GM19328 (cell line): ENCODE data around the gene C22orf42.
"Not testable (repeated sequence)": the region's sequence is repeated elsewhere in the genome, so short reads cannot be mapped to it uniquely, and the experiment has no call there.

ENCODE experiments used
- ATAC-seq: cut with Tn5 transposase; IDR thresholded peaks from one replicate; pipeline ENCODE4 v1.9.1; 2021; ENCODE audit warnings: mild to moderate bottlenecking, moderate library complexity; ENCODE audit not compliant: unreplicated experiment

C22orf42 gene

DNA sequence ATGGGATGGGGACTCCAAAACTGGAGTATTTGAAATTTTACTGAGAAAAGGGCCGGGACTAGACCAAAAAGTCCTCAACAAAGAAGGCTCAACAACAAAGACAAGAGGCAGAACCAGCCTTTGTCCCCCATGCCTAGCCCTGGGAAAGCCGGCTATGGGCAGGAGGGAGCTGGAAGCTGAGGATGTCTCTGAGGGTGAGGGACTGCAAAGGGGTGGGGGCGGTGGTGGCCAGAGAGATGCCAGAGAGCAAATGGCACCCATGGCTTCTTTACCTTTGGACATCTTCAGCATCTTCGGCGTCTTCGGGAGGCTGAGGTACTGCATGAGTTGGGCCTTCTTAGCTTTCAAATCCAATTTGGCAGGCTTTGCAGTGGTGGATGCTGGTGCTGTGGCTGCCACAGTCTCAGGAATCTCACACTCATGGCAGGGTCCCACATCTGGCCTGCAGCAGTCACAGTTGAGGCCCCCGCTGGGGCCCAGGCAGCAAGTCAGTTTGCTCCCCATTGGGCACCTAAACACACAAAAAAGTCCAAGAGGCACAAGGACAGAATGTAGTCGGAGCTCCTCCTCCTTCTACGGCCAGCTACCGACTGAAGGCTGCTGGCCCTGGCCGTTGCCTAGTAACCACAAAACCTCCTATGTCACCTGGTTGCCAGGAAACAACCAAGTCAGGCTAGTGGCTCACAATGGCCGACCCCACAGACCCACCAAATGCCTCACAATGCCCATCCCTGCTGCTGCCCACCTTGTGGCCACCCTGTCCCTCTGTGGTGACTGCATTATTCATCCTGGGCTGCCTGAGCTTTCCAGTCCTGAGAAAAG lies at the start of gene C22orf42:
C22orf42 (minus strand) TSS at position 592 of the 822 bp plus-strand sequence; CDS start at position 504, 88 bp downstream.
- no peak for ATAC-seq

DNA sequence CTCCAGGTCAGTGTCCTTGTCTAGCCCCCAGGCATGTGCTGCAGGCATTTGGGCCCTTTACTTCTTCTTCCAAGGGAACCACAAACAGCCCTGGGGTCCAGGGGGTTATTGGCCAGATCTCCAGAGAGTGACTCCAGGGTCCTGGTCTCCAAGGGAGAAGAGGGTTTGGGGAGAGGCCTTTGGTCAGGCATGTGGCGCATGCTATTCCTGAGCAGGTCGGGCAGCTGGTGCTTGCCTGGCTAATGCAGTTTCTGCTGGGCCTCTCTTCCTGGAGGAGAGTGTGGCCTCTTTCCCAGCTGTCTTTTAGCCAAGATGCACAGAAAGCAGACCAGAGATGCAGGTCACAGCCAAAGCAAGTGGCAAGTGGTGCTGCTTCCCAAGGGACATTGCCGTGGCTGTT lies 49.6 kb upstream of the C22orf42 start:
- no peak for ATAC-seq

- ATAC-seq = no peak
Measured at GRCh38 chr22:32207971-32208480, 48.9 kb upstream of the C22orf42 start.

- ATAC-seq = no peak
Measured at GRCh38 chr22:32206774-32207758, 48.0 kb upstream of the C22orf42 start.

DNA sequence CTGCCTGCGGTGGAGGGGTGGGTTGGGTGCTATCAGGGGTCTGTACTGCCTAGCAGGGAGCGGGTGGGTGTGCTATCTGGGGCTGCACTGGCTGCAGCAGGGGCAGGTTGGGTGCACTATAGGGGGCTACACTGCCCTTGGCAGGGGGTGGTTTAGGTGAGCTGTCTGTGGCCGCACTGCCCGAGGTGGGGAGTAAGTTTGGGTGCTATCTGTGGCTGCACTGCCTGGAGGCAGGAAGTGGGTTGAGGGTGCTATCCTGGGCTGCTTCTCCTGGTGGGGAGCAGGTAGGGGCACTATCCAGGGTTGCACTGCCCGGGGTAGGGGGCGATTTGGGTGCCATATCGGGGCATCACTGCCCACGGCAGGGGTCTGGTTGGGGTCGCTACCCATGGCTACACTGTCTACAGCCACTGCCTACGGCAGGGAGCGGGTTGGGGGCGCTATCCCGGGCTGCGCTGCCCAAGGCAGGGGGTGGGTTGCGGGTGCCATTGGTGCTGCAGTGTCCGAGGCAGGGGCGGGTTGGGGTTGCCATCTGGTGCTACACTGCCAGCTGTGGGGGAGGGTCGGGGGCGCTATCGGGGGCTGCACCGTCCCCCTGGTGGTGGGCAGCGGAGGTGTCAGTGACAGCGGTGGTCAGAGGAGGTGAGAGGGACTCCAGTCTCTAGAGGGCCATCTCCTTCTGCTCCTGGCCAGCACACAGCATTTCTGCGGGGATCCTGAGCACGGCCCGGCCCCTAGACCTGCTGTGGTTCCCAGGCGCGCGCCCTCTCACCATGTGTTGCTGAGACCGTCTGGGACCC lies 47.1 kb upstream of the C22orf42 start:
- no peak for ATAC-seq

DNA sequence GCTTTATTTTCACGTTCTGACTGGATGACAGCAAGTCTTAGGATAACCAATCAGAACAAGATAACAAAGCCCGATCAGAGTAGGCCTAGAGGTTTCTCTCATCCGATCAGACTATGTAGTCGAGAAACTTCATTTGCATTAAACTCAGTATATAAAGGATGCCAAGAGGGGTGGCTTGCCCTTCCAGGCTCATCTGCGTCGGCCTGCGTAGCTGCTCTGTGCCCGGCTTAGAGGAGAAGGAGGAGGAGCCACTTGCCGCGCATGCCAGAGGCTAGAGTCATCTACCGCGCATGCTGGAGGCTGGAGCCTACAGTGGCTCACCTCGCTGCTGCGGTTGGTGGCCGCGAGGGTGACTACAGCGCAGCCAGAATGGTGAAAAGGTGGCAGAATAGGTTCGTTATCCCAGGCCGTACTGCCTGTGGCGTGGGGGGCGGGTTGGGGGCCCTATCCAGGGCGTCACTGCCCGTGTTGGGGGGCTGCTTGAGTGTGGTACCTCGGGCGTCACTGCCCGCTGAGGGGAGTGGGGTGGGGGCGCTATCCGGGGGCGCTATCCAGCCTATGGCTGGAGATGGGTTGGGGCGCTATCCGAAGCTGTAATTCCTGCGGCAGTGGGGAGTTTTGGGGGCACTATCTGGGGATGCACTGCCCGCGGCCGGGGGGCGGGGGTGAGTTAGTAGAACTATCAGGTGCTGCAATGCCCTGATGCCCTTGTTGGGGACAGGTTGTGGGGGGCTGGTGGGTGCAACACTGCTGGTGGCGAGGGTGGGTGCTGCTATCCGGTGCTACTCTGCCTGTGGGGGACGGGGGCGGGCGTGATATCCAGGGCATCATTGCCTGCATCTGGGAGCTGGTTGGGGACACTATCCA lies 46.0 kb upstream of the C22orf42 start, which contains the start of gene RFPL2:
RFPL2 (minus strand) TSS at position 218 of the 867 bp plus-strand sequence. CDS start 2,622 bp downstream, outside the sequence.
- no peak for ATAC-seq

- no peak for ATAC-seq
Measured at GRCh38 chr22:32204040-32204855, 45.1 kb upstream of the C22orf42 start.

DNA sequence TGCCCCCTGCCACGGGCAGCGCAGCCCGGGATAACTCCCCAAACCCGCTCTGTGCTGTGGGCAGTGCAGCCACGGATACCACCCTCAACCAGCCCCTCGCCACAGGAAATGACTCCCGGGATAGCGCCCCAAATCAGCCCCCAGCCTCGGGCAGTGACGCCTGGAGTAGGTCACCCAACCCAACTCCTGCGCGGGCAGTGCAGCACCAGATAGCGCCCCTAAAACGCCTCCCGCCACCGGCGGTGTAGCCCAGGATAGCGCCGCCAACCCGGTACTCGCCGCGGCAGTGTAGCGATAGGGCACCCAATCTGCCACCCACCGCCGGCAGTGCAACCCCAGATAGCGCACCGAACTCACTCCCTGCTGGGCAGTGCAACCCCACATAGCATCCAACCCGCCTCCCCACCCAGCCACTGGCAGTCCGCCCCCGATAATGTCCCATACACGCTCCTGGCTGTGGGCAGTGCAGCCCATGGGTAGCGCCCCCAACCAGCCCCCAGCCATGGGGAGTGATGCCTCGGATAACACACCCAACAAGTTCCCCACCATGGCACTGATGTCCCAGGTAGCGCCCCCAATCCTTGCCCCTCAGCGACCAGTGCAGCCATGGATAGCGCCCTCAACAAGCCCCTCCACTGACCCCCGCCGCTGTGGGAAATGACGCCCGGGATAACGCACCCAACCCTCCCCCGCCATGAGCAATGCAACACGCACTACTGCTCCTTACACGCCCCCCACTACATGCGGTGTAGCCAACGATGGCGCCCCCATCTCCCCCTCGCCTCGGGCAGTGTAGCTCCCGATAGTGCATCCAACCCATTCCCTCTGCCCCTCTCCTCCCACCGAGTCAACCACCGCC lies 44.3 kb upstream of the C22orf42 start:
- ATAC-seq = no peak

- ATAC-seq = no peak
Measured at GRCh38 chr22:32202539-32203180, 43.6 kb upstream of the C22orf42 start.

- no peak for ATAC-seq
Measured at GRCh38 chr22:32202161-32202538, 43.0 kb upstream of the C22orf42 start.

DNA sequence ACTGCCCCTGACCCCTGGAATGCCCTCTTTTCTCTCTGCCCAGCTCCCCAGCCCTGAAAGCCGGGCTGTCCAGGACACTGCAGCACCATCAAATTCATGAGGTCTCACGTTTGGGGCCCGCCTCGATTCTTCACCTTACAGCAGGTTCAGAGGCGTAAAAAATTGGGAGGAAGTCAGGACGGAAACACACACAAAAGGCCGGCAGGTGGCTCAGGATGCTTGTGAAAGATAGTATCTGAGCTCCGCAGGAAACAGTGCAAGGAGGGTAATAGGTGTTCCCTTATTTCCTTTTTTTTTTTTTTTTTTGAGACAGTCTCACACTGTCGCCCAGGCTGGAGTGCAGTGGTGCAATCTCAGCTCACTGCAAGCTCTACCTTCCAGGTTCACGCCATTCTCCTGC lies 41.6 kb upstream of the C22orf42 start:
- ATAC-seq = no peak

GRCh38 chr22:32199961-32200360 lies 40.9 kb upstream of the C22orf42 start:
- ATAC-seq = no peak

GRCh38 chr22:32199341-32199740 lies 40.2 kb upstream of the C22orf42 start:
- ATAC-seq = no peak

GRCh38 chr22:32197553-32198226 lies 38.6 kb upstream of the C22orf42 start:
- not testable (repeated sequence) for ATAC-seq

- ATAC-seq = not testable (repeated sequence)
Measured at GRCh38 chr22:32195900-32196299, 36.8 kb upstream of the C22orf42 start.

- not testable (repeated sequence) for ATAC-seq
Measured at GRCh38 chr22:32193346-32193745, 34.2 kb upstream of the C22orf42 start.

DNA sequence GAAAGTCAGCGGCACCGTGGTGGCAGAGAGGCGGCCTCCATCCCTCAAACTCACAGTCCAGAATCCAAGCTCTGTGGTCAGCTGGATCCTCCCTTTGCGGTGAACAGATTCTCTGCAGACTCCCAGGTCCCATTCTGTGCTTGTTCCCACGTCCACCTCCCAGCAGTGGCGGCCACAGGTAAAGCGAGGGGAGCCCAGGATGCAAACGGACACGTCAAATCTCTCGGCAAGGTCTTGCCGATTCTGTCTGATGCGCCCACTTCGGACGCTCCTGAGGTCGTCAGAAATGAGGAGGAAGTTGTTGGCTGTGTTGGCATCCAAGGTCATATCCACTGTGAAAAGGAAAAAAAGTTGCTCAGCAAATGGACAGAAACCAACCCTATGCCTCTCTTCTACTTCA lies 31.9 kb upstream of the C22orf42 start:
- ATAC-seq = not testable (repeated sequence)
